ENCODE measurements around the gene EDEM1.
"Not testable (repeated sequence)": the region's sequence is repeated elsewhere in the genome, so short reads cannot be mapped to it uniquely, and the experiment has no call there.

Gene EDEM1

DNA sequence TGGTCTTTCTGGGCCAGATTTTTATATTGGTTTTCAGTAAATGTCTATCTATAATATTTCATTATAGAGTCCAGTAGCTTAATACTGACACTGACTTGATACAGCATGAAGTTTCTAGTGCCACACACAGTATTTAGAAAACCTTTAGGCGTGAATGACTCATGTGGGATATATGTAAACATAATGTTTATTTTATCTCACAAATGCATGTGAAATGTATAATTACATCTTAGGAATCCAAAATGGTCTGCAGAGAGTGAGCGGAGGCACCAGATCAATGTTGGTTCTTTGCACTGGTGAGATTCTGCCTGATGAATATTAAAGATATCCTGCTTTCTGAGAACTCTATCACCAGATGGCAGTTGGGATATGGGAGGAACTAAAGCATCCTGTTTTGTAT, 8.5 kb upstream of the EDEM1 start:
- DNase-seq (ENCODE audit: low spot score) = not testable (repeated sequence)

DNA sequence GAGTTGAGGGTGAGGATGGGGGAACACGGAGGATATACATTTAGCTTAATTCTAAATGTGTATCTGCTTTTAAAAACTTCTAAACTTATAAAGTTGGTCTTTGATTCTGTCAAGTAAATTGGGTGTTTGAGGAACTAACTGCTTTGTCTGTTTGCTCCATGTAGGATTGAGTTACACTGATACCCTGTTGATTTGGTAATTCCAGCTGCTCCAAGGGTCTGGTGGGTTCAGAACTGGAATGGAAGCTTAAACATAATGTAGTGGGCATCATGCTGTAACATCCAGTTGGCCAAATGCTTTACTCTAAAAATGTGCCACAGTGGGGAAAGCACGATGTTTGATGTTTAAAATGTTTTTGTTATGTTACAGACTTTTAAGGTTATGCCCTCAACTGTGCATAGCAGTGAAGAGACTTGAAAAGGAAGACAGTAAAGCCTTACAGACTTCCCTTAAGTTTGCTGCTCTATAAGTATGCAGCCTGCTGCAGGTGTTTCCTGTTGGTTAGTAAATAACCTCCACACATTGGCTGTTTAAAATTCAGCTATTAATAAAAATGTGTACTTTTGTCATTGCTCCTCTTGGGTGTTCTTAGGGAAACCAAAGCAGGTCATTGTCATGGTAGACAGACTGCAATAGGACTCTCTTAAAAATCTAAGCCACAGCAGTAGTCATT, 5.9 kb upstream of the EDEM1 start:
- DNase-seq (ENCODE audit: low spot score) = no peak

DNA sequence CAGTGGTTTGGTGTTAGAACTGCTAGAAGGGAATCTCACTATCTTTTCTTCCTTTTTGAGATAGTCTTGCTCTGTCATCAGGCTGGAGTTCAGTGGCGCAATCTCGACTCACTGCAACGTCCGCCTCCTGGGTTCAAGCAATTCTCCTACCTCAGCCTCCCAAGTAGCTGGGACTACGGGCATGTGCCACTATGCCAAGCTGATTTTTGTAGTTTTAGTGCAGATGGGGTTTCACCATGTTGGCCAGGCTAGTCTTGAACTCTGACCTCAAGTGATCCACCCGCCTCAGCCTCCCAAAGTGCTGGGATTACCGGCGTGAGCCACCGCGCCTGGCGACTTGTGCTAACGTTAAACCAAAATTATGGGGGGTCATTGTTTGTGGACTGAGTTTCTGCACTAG, 3.8 kb upstream of the EDEM1 start:
- not testable (repeated sequence) for DNase-seq (ENCODE audit: low spot score)

DNA sequence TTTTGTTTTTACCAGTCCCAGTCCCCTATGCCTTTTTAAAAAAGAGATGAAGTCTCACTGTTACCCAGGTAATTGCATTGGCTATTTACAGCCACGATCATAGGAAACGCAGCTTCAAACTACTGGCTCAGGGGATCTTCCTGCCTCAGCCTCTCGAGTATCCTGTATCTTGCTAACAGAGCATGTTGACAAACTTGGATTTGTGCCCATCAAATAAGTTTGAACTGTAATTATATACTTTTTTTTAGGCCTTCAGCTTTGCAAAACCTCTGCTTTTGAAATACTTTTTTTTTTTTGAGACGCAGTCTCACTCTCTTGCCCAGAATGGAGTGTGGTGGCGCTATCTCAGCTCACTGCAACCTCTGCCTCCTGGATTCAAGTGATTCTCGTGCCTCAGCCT, 3.0 kb upstream of the EDEM1 start:
- DNase-seq (ENCODE audit: low spot score) = no peak

DNA sequence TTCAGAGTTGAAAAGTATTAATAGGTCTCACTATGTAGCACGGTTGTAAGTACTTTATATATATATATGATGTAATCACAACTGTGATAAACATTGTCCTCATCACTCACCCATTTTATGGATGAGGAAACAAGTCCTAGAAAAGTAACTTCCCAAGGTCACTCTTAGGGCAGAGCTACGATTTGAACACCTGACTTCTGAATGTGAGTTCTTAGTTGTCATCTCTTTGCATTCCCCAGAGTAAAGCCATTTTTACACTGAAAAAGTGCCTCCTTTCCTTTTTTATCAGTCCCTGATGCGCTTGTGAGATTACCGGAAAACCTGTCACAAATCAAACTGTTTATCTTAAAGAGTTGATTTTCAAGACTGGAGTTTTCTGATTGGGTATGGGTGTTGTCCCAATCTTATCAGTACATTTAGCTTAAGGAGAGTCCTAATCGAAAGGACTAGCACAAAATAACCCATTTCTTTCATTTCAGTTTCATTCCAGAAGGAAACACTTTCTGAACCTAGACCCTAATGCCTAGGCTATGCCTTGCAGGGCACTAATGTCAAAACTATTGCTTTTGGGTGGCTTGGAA, 2.3 kb upstream of the EDEM1 start:
- no peak for DNase-seq (ENCODE audit: low spot score)

DNA sequence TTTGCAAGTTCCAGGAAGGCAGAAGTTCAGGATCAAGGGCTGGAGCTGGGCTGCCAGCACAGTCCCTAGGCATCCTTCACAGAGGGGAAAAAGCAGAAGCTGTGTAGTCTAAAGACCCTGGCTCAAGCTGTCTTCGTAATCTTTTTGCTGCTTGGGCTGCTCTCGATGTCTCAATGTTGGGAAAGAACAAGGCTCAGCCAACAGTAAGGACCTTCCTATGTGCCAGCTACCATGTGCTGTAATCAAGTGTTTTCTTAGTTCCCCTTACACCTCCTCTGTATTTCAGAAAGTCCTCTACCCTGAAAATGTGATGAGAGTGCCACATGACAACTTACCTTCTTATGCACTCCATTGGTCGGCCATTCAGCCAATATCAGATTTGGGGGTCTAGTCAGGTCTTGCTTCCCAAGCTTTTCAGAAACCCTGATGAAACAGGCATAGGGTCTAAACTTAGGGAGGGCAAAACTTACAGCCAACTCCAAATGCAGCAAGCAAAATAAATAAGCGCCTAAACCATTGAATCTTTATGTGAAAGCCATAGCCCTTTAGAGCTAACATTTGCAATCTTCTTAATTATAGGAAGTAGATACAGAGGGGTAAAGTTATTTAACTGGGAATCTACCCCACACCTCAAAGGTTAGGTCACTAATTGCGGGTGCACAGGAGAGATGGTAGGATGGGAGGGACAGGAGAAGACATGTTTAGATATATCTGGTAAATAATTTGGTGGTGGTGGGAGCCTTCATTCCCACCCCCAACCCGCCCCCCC, 1.2 kb upstream of the EDEM1 start:
- DNase-seq (ENCODE audit: low spot score) = no peak

DNA sequence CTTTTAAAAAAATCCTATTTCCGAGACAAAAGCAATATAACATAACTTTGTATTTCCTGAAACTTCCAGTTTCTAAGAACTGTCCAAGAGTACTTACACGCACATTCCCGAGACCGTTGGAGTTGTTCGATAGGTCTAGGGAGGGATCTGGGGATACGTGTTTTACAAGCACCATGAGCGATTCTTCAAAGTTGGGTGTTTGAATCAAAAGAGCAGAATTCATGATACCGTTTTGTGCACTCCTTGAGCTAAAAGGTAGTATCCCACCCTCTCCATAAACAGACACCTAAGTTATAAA, 700 bp upstream of the EDEM1 start:
- DNase-seq (ENCODE audit: low spot score) = peak; percentile 35

DNA sequence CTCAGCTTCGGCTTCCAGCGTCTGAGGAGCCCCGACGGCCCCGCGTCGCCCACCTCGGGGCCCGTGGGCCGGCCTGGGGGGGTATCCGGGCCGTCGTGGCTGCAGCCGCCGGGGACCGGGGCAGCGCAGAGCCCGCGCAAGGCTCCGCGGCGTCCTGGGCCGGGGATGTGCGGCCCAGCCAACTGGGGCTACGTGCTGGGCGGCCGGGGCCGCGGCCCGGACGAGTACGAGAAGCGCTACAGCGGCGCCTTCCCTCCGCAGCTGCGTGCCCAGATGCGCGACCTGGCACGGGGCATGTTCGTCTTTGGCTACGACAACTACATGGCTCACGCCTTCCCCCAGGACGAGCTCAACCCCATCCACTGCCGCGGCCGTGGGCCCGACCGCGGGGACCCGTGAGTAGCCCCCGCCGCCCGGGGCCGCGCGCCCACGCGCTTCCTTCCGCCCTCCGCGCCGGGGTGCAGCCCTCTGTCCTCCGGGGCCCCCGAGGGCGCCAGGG, 462 bp downstream of the EDEM1 start:
- peak; percentile 45 for DNase-seq (ENCODE audit: low spot score)

DNA sequence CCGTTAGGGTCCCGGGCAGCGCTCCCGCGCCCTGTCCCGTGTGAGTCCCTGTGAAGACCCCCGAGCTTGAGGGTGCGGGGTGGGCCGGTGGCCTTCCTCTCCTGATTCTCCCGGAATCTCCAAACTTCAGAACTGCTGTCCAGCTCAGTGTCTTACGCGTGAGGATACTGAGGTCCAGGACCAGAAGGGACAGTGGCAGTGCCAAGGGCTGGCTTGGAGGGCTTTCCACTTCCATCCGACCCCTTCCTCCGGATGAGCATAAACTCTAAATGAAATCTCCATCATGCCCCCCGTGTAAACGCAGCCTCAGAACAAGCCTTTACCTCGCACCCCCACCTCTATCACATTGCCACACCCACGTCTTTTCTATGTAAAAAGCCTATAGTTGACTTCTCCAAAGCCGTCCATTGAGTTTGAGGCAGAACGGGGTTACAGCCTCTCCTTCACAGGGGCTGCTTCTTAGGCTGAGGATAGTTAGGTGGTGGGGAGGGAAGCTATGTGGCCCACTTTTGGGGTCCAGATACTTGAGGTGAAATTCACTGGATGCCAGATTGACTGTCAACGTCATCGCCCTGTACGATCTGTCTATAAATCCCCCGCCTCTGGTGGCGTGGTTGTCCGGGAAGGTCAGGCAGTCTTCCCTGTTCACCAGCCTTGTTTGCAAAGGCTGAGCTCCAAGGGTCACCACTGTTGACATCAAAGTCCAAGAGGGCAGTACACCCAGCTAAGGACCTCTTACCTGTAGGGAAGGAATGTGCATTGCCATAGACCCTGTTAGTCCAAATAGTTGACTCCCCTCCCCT, 1.1 kb downstream of the EDEM1 start:
- DNase-seq (ENCODE audit: low spot score) = peak; percentile 66

DNA sequence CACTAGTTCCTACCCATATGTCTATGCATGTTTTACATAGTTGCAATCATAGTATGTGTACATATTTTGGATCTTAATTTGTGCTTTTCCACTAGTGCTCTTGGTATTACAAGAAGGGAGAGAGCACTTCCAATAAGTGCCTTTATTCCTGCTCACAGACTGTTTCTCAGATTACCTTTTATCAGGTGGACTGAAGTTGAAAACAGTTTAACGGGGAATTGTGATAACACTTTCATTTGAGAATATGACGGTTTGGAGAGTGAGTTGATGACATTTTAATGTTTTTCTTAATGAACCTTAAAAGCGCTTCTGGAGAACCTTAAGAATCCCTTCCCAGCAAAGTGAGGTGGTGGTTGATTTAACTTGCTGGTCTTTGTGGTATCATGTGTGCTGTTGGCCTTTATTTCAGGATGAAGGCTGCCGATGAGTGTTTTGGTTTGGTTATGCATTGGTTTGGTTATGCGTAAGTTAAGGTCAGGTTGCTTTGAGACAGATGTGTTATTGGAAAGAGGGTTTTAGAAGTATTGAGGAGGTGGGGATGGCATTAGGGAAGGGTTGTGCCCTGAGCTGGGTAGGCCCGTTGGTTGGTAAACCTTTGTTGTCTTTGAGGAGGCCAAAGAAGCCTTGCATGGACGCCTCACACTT, 2.8 kb downstream of the EDEM1 start:
- DNase-seq (ENCODE audit: low spot score) = no peak

DNA sequence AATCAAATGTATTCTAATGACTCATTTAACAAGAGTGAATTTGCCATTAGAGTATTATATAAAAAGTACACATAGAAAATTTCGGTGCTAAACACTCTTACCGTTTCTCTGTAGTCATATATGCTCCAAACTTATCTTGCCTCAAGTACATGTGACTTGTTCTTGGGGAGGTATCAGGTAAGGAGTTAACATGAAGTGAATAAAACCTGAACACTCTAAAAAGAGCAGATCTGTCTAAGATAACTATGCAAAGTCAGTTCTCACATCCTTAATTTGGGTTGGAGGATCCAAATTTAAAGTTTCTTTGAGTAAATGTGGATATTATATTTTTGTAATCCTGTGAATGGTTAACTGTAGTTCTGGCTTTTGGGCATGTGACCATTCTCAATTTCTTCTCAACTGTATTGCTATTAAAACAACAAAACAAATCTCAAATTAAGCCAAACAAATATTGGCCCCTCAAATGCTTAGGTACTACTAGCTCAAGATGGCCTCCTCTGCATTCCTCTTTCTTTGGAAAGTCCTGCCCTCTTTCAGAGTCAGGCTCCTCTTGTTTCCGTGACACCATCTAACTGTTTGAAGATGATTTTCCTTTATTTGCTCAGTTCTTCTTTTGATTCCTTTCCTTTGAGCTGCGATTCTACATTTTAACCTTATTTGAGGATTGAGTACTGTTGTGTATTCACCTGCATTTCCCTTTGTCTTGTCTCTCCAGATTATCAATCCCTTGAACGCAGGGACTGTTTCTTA, 4.2 kb downstream of the EDEM1 start:
- no peak for DNase-seq (ENCODE audit: low spot score)

DNA sequence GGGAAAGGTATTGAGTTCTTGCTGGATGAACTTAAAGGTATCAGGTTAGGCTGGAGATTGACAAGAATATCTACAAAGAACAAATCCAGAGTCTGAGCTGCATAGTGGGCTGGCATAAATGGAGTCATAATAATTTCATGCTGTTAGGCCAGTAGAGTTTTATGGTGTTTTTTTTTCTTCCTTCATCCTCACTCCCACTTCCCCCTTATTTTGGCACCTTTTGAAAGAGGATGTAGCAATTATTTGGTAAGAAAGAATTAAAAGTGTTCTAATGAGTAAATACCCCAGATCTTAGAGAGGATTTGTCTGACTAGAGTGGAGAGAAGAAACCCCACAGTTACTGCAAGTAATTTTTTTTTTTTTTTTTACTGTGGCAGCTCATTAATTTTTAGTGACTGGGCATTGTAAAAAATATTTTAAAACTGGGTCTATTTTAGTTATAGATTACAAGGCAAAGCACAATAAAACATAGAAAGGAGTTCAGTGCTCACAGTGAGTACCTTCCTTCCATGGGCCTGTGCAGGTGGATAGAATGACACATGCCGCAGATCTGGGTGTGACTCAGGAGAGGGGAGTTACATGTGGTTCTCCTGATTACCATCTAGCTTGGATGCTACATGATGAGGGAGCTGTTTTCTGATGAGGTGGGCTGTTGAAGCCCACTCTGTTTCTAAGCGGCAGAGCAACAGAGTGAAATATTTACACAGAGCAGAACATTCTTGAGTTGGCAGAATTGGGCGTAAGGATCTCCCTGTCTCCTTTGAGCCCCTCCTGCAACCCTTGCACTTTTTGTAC, 5.3 kb downstream of the EDEM1 start:
- DNase-seq (ENCODE audit: low spot score) = no peak

DNA sequence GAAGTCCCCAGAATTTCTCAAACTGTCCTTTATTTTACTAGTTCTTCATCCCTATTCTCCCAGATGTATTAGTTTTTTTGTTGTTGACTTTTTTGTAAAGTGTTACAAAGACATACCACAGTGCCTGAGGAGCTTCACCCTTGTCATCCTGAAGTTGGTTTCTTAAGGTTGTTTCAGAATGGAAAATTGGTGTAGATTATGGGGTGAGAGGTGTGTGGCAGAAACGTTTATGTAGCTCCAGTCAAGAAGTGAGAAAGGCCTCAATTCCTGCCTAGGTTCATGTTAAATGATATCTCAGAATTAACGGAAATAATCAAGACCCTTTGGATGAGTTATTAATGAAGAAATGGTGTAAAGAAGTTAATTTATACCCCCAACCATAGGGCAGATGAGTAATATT, 6.8 kb downstream of the EDEM1 start:
- DNase-seq (ENCODE audit: low spot score) = no peak

DNA sequence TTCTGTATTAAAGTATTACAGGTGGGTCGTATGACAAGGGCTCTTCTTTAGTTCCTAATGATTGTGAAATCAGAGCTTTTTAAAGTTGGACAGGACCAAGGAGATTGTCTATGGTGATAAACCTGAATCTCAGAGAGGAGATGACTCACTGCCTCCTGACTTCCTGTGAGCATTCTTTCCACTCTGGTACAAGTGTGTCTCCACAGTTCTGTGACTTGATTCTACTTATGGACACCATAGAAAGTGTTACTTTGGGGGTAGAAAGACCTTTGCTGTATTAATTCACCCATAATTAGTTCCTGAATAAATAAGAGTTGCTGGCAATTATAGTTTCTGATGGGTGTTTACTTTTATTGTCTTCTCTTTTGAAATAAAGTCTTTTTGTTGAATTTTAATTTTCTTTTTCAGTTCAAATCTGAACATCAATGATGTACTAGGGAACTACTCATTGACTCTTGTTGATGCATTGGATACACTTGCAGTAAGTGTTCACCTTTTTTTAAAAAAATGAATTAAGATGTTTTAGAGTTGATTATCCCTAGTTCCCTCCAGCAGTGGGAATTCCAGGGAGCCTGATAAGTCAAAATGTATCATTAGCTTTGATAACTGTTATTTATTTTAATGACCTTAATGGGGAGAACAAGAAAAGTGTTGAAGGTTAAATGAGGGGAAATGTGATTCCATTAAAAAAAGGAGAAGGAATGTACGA, 7.4 kb downstream of the EDEM1 start:
- DNase-seq (ENCODE audit: low spot score) = no peak

DNA sequence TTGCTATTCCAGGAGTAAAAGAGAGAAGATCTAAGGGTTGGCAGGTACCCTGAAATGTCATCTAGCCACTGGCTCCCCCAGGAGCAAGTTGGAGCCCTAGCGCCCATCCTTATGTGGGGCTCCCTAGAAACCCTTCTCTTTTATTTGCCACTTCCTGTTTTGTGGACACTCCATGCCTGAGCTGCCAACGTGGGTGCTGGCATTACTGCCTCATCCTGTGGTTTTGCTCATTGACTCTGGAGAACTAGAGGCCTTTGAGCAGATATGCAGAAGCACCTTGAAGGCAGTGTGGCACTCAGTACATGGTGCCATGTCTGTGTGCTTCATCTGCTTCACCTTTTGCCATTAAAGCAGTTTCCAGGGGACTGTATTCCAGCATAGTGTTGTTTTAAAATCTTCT, 8.1 kb downstream of the EDEM1 start:
- DNase-seq (ENCODE audit: low spot score) = no peak

DNA sequence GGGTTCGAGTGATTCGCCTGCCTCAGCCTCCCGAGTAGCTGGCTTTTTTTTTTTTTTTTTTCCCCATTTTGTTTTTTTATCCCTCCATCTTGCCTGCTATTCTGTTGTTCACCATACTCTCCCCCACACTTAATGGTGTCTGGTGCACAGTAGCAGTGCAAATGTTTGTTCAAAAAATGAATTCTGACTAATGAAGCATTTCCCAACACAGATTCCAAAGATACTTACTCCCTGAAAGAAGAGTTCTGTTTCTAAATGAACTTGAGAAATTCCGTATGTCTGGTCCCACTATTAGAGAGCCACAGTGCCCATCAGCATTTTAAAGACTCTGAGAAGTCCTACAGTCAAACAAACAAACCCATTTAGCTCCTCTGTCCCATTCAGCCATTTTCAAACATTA, 9.5 kb downstream of the EDEM1 start:
- no peak for DNase-seq (ENCODE audit: low spot score)

DNA sequence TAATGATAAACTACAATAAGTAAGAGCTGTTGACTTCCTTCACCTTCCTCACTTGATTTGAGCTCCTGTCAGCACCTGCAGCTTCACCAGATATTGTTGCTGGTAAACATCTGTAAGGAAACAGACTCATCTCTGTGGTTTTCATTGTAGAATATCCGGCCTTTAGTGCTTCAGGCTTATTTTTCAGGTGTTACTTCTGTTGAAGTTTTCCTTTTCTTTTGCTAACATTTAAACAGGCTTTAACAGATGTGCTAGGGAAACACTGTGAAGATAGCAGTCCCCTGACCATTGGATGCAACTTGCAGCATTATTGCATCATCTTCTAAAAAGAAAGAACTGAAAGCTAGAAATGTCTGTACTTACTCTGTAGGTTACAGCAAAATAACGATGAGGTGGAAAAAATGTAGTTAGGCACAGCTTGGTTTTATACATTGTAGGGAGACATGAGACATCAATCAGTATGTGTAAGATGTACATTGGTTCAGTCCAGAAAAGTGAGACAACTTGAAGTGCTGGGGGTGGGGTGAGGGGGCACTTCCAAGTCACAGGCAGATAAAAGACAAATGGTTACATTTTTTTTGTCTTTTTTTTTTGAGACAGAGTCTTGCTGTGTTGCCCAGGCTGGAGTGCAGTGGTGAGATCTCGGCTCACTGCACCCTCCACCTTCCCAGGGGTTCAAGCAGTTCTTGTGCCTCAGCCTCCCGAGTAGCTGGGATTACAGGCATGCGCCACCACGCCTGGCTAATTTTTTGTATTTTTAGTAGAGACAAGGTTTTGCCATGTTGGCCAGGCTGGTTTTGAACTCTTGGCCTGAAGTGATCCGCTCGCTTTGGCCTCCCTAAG, 10.2 kb downstream of the EDEM1 start:
- DNase-seq (ENCODE audit: low spot score) = no peak

DNA sequence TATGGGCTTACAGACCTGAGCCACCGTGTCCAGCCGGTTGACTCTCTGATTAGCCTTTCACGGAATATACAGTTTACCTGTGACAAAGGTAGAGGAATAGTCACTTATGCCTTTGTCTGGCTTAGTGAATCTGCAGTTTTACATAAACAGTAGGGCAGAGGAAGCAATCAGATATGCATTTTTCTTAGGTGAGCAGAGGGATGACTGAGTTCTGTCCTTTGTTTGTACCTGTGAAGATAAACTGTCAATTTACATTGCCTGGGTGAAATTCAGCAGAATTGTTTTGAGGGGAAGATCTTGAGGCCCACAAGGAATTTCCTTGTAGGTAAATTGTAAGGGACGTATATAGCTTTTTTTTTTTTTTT, 10.8 kb downstream of the EDEM1 start:
- no peak for DNase-seq (ENCODE audit: low spot score)

Data from HuH-7 (cell line).